NK-92 (cell line): ENCODE results near the gene RNF222.
"Not testable (repeated sequence)": the region's sequence is repeated elsewhere in the genome, so short reads cannot be mapped to it uniquely, and the experiment has no call there.

ENCODE experiments used
- DNase-seq: peaks from one replicate; lab custom pipeline; 2025; ENCODE audit not compliant: unreplicated experiment; lab: John Stamatoyannopoulos, UW

The RNF222 gene

GRCh38 chr17:8382052-8382879, 15.4 kb downstream of the RNF222 start:
- DNase-seq = no peak

GRCh38 chr17:8380049-8380448, 17.6 kb downstream of the RNF222 start:
- no peak for DNase-seq

GRCh38 chr17:8378117-8378516, 19.5 kb downstream of the RNF222 start:
- not testable (repeated sequence) for DNase-seq

- no peak for DNase-seq
Measured at GRCh38 chr17:8377422-8377821, 20.2 kb downstream of the RNF222 start.

GRCh38 chr17:8376271-8377067, 21.2 kb downstream of the RNF222 start, which contains the start of gene KRABD2:
TSS of gene KRABD2 (minus strand) at chr17:8376704.
- peak; percentile 29 for DNase-seq

GRCh38 chr17:8375738-8376259, 21.8 kb downstream of the RNF222 start:
- no peak for DNase-seq

GRCh38 chr17:8373856-8374255, 23.8 kb downstream of the RNF222 start:
- not testable (repeated sequence) for DNase-seq

GRCh38 chr17:8372422-8372821, 25.2 kb downstream of the RNF222 start:
- DNase-seq = no peak

GRCh38 chr17:8371786-8372185, 25.8 kb downstream of the RNF222 start:
- DNase-seq = no peak

- DNase-seq = no peak
Measured at GRCh38 chr17:8369944-8370343, 27.7 kb downstream of the RNF222 start.

- DNase-seq = no peak
Measured at GRCh38 chr17:8368193-8368592, 29.4 kb downstream of the RNF222 start.

GRCh38 chr17:8366231-8366630, 31.4 kb downstream of the RNF222 start:
- DNase-seq = no peak

- no peak for DNase-seq
Measured at GRCh38 chr17:8365143-8365542, 32.5 kb downstream of the RNF222 start.

- no peak for DNase-seq
Measured at GRCh38 chr17:8362651-8363332, 34.8 kb downstream of the RNF222 start.

- no peak for DNase-seq
Measured at GRCh38 chr17:8360751-8361150, 36.9 kb downstream of the RNF222 start.

GRCh38 chr17:8360260-8360659, 37.4 kb downstream of the RNF222 start:
- DNase-seq = no peak

GRCh38 chr17:8359769-8360168, 37.9 kb downstream of the RNF222 start:
- DNase-seq = no peak

- DNase-seq = no peak
Measured at GRCh38 chr17:8357910-8358309, 39.7 kb downstream of the RNF222 start.

- no peak for DNase-seq
Measured at GRCh38 chr17:8354236-8354635, 43.4 kb downstream of the RNF222 start.

- DNase-seq = no peak
Measured at GRCh38 chr17:8353736-8354135, 43.9 kb downstream of the RNF222 start.

GRCh38 chr17:8350339-8350738, 47.3 kb downstream of the RNF222 start:
- no peak for DNase-seq
